Endothelial cell (in vitro differentiated cells): ENCODE measurements around the gene HERC4. TPM values are rescaled to one million over a fixed set of nuclear protein-coding genes. Genes with fewer than 3 reads are reported as not detected.

Source experiments
- DNase-seq: peaks from one replicate; pipeline ENCODE4 v3.0.0; 2021; ENCODE audit warnings: low spot score
- H3K27ac Mint-ChIP-seq: one replicate; pipeline ENCODE4 v1.8.0; 2021; ENCODE audit warnings: mixed read lengths, inconsistent platforms; ENCODE audit not compliant: unreplicated experiment
- H3K27me3 Mint-ChIP-seq: one replicate; pipeline ENCODE4 v1.8.0; 2021; ENCODE audit warnings: mild to moderate bottlenecking, moderate library complexity, mixed read lengths, inconsistent platforms; ENCODE audit not compliant: unreplicated experiment
- H3K36me3 Mint-ChIP-seq: one replicate; pipeline ENCODE4 v1.8.0; 2021; ENCODE audit warnings: mild to moderate bottlenecking, low read depth, mixed read lengths, inconsistent platforms; ENCODE audit not compliant: unreplicated experiment
- H3K4me1 Mint-ChIP-seq: one replicate; pipeline ENCODE4 v1.8.0; 2021; ENCODE audit warnings: mild to moderate bottlenecking, mixed read lengths, inconsistent platforms; ENCODE audit not compliant: unreplicated experiment
- H3K4me3 Mint-ChIP-seq: one replicate; pipeline ENCODE4 v1.8.0; 2021; ENCODE audit warnings: mild to moderate bottlenecking, mixed read lengths, inconsistent platforms; ENCODE audit not compliant: unreplicated experiment
- H3K9me3 Mint-ChIP-seq: one replicate; pipeline ENCODE4 v1.8.0; 2021; ENCODE audit warnings: mixed read lengths, inconsistent platforms; ENCODE audit not compliant: unreplicated experiment
- total RNA-seq: library from RNA; stranded (reverse); fragmentation: NEBNext Ultra II Directional; extraction: Animal tissue kit (Norgen Biotek cat#: 25700); gene quantifications from one replicate; pipeline ENCODE4 v1.2.1, GENCODE V29; 2021; ENCODE audit not compliant: unreplicated experiment
- TF ChIP-seq, protein P1 (sequence below): fragments of 200-600 bp; sonication (generic); IDR thresholded peaks from one replicate; pipeline ENCODE4 v1.5.0; 2021; ENCODE audit warnings: antibody characterized with exemption; ENCODE audit not compliant: unreplicated experiment

The HERC4 gene
- total RNA-seq, 1 donor from 2014 or later = 53.4 TPM

DNA sequence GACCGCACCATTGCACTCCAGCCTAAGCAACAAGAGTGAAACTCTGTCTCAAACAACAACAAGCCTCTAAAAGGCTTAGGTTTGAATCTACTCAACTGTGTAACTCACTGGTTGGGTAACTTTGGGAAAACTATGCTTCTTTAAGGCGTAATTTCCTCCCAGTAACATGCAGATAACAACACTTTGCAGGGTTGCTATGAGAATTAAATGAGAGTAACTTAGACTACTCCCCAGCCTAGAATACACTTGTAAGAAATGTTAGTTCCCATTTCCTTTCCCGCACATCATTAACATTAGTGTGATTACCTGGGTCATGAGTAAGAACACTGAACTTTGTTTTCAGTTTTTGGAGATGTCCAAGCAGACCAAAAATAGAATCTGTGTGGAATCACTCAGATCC, 28.8 kb upstream of the HERC4 start:
- Mint-ChIP-seq H3K36me3 (no peaks in the 10 kb centered on the region), H3K4me3 (no peak overlapping the region), H3K4me1 (no peaks in the 10 kb centered on the region), H3K9me3 (no peaks in the 10 kb centered on the region), H3K27ac (no peak overlapping the region), H3K27me3 (no peaks in the 10 kb centered on the region)
- no peak for DNase-seq
- TF ChIP-seq, protein P1, sequence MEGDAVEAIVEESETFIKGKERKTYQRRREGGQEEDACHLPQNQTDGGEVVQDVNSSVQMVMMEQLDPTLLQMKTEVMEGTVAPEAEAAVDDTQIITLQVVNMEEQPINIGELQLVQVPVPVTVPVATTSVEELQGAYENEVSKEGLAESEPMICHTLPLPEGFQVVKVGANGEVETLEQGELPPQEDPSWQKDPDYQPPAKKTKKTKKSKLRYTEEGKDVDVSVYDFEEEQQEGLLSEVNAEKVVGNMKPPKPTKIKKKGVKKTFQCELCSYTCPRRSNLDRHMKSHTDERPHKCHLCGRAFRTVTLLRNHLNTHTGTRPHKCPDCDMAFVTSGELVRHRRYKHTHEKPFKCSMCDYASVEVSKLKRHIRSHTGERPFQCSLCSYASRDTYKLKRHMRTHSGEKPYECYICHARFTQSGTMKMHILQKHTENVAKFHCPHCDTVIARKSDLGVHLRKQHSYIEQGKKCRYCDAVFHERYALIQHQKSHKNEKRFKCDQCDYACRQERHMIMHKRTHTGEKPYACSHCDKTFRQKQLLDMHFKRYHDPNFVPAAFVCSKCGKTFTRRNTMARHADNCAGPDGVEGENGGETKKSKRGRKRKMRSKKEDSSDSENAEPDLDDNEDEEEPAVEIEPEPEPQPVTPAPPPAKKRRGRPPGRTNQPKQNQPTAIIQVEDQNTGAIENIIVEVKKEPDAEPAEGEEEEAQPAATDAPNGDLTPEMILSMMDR = no peak

DNA sequence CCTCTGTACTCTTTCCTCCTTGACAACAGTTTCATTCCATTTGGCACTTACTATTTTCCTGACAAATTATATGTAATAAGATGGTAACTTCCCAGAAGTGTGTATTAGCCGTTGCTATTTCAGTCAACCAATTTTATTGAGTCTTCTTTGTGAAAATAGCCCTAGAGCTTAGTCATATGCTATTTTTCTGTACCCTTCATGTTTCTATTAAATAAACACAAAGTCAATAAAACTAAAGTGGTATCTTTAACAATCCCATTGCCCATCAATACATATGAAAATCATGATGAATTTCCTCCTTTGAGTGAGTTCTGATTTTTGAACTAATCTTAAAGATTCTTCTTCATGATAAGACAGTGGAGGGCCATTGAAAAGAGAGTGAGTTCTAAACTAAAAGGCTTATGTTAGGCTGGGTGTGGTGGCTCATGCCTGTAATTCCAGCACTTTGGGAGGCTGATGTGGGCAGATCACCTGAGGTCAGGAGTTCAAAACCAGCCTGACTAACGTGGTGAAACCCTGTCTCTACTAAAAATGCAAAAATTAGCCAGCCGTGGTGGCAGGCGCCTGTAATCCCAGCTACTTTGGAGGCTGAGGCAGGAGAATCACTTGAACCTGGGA, 28.3 kb upstream of the HERC4 start:
- TF ChIP-seq, protein P1 = no peak
- Mint-ChIP-seq H3K9me3 (no peaks in the 10 kb centered on the region), H3K36me3 (no peaks in the 10 kb centered on the region), H3K4me1 (no peaks in the 10 kb centered on the region), H3K27me3 (no peaks in the 10 kb centered on the region), H3K4me3 (no peak overlapping the region), H3K27ac (no peak overlapping the region)
- no peak for DNase-seq

DNA sequence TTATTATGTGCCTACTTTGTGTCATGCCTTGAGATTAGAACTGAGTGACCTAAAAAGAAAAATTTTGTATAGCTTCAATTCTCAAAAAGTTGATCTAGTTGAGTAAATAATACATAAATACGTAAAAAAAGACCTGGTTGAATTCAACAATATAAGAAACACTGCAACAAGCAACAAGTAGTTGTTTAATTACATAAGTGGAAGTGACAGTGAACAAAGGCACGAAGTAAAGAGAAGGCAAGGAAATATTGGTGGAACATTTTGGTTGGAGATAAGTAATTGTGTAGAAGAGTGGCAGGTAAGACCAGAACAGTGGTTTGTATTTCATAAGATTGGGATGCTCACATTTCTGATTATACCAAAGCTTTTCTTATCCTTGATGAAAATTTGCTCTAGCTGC, 26.0 kb upstream of the HERC4 start:
- Mint-ChIP-seq H3K9me3 (no peaks in the 10 kb centered on the region), H3K4me1 (no peaks in the 10 kb centered on the region), H3K27ac (no peak overlapping the region), H3K36me3 (no peaks in the 10 kb centered on the region), H3K27me3 (no peaks in the 10 kb centered on the region), H3K4me3 (no peak overlapping the region)
- TF ChIP-seq, protein P1 = no peak
- no peak for DNase-seq

DNA sequence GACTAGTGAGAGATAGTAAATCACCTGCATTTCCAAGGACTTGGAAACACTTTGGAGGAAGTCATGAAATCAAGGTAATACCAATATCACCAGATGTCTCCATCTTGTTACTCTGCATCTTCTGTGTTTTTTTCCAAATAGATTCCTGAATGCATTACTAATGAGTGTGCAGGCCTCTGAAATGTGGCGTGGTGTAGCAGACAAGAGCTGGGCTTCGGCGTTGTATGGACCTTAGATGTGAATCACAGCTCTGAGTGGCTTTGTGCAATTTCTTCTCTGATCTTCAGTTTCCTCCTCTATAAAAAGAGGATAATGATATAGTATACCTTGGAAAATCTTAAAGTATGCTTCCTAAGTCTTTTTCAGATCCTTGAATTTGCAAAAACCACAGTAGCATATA, 24.7 kb upstream of the HERC4 start:
- H3K27ac Mint-ChIP-seq = no peak overlapping the region
- H3K9me3 Mint-ChIP-seq = no peaks in the 10 kb centered on the region
- no peaks in the 10 kb centered on the region for H3K4me1 Mint-ChIP-seq
- DNase-seq = no peak
- no peaks in the 10 kb centered on the region for H3K36me3 Mint-ChIP-seq
- no peaks in the 10 kb centered on the region for H3K27me3 Mint-ChIP-seq
- no peak overlapping the region for H3K4me3 Mint-ChIP-seq
- TF ChIP-seq, protein P1 = no peak

DNA sequence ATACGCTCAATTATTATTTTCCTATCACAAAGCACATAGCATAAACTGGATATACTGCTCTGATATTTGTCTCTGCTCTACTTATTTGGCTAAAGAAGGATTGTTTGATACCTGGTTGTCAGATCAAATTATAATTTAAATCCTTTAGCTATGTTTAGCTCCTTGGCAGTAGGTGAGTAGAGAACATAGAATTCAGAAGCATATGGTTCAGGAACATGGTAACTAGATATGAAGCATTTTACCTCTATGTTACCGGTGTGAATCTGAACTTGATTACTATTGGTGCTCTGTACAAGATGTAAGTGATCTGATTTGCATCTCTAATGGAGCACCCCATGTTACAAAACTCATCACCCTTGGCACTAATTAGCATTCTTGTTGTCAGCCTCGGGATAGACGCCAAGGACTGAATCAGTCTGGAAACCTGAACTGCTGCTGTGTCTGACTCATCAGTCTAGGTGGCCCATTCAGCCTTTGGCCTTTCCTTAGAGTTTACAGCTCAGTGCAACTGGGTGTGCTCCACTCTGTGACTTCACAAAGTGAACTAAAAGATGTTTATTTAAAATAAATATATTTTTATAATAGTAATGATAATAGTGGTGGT, 21.9 kb upstream of the HERC4 start:
- TF ChIP-seq, protein P1 = no peak
- no peak overlapping the region for H3K4me3 Mint-ChIP-seq
- H3K36me3 Mint-ChIP-seq = no peaks in the 10 kb centered on the region
- H3K4me1 Mint-ChIP-seq = no peaks in the 10 kb centered on the region
- no peaks in the 10 kb centered on the region for H3K27me3 Mint-ChIP-seq
- H3K9me3 Mint-ChIP-seq = no peaks in the 10 kb centered on the region
- DNase-seq = no peak
- H3K27ac Mint-ChIP-seq = no peak overlapping the region
